HG02943 (cell line): ENCODE measurements around the gene TMEM128.

Experiments used
- ATAC-seq: cut with Tn5 transposase; IDR thresholded peaks from one replicate; pipeline ENCODE4 v1.9.1; 2021; ENCODE audit warnings: mild to moderate bottlenecking, low read depth, moderate library complexity; ENCODE audit not compliant: unreplicated experiment

The TMEM128 gene

GRCh38 chr4:4248029-4248884, at the start of gene TMEM128:
Gene TMEM128 (minus strand): TSS chr4:4248223. CDS start chr4:4248202, 21 bp downstream.
- ATAC-seq = peak; percentile 95

- no peak for ATAC-seq
Observed at GRCh38 chr4:4296283-4296846, 48.3 kb upstream of the TMEM128 start.

- no peak for ATAC-seq
Observed at GRCh38 chr4:4293279-4293678, 45.3 kb upstream of the TMEM128 start.

GRCh38 chr4:4289941-4290850, 42.2 kb upstream of the TMEM128 start, which contains the start of the genes LYAR and ZBTB49:
Gene LYAR (minus strand): TSS chr4:4290154. CDS start chr4:4283742, 6,412 bp downstream.
Gene ZBTB49 (plus strand): TSS chr4:4290251. CDS start chr4:4299946, 9,695 bp downstream.
- peak; percentile 77 for ATAC-seq

- ATAC-seq = peak; percentile 23
Observed at GRCh38 chr4:4289597-4289940, 41.5 kb upstream of the TMEM128 start.

GRCh38 chr4:4289055-4289454, 41.0 kb upstream of the TMEM128 start:
- no peak for ATAC-seq

GRCh38 chr4:4288098-4288497, 40.1 kb upstream of the TMEM128 start:
- ATAC-seq = no peak

GRCh38 chr4:4284827-4285618, 37.0 kb upstream of the TMEM128 start:
- ATAC-seq = no peak

- no peak for ATAC-seq
Observed at GRCh38 chr4:4281787-4282186, 33.8 kb upstream of the TMEM128 start.

- no peak for ATAC-seq
Observed at GRCh38 chr4:4277531-4277930, 29.5 kb upstream of the TMEM128 start.

GRCh38 chr4:4274226-4274625, 26.2 kb upstream of the TMEM128 start:
- no peak for ATAC-seq

GRCh38 chr4:4271912-4272311, 23.9 kb upstream of the TMEM128 start:
- ATAC-seq = no peak

- no peak for ATAC-seq
Observed at GRCh38 chr4:4270529-4270928, 22.5 kb upstream of the TMEM128 start.

- ATAC-seq = no peak
Observed at GRCh38 chr4:4269856-4270255, 21.8 kb upstream of the TMEM128 start.

GRCh38 chr4:4269331-4269731, 21.3 kb upstream of the TMEM128 start:
- no peak for ATAC-seq

GRCh38 chr4:4268776-4269175, 20.8 kb upstream of the TMEM128 start:
- no peak for ATAC-seq

GRCh38 chr4:4267981-4268380, 20.0 kb upstream of the TMEM128 start:
- ATAC-seq = no peak

- ATAC-seq = no peak
Observed at GRCh38 chr4:4260185-4260751, 12.2 kb upstream of the TMEM128 start.

GRCh38 chr4:4259484-4260100, 11.6 kb upstream of the TMEM128 start:
- ATAC-seq = no peak
